ENCODE results near the gene CBFA2T2.
"Not testable (repeated sequence)": the region's sequence is repeated elsewhere in the genome, so short reads cannot be mapped to it uniquely, and the experiment has no call there.

The CBFA2T2 gene

GRCh38 chr20:33630507-33630906 lies 140.6 kb downstream of the CBFA2T2 start:
- intact Hi-C loops (cut with DNase I; ENCODE audit: low total_unique reads), result no loop called here
- Histone ChIP-seq H3K4me3 (no peak overlapping the region), H3K36me3 (peaks cover 37 to 79% (median 73%) of the 10 kb centered on the region in 3 donors), H3K4me1 (no peaks in the 10 kb centered on the region), H3K27ac (no peak overlapping the region), H3K9me3 (no peaks in the 10 kb centered on the region), H3K27me3 (no peaks in the 10 kb centered on the region)
- TF ChIP-seq CTCF (IDR thresholded peaks at IDR 0.05), result no peak
- no peak for DNase-seq

- intact Hi-C loops (cut with DNase I; ENCODE audit: low total_unique reads); H3K27me3 ChIP-seq; H3K27ac ChIP-seq; H3K4me3 ChIP-seq; DNase-seq; H3K9me3 ChIP-seq; H3K4me1 ChIP-seq: not testable (repeated sequence)
- peaks cover 38 to 76% (median 64%) of the 10 kb centered on the region in 3 donors for H3K36me3 ChIP-seq
Observed at GRCh38 chr20:33631910-33632309, 142.0 kb downstream of the CBFA2T2 start.

GRCh38 chr20:33635341-33635740 lies 145.4 kb downstream of the CBFA2T2 start:
- TF ChIP-seq CTCF (IDR thresholded peaks at IDR 0.05), result no peak
- intact Hi-C loops (cut with DNase I; ENCODE audit: low total_unique reads), result no loop called here
- no peak overlapping the region for H3K4me3 ChIP-seq
- H3K36me3 ChIP-seq, result peaks cover 46 to 78% (median 67%) of the 10 kb centered on the region in 3 donors
- H3K9me3 ChIP-seq, result no peaks in the 10 kb centered on the region
- no peaks in the 10 kb centered on the region for H3K4me1 ChIP-seq
- no peak overlapping the region for H3K27ac ChIP-seq
- H3K27me3 ChIP-seq, result no peaks in the 10 kb centered on the region
- no peak for DNase-seq

GRCh38 chr20:33636776-33637175 lies 146.9 kb downstream of the CBFA2T2 start:
- Histone ChIP-seq H3K36me3 (peaks cover 51 to 81% (median 61%) of the 10 kb centered on the region in 3 donors), H3K27me3 (no peaks in the 10 kb centered on the region), H3K9me3 (no peaks in the 10 kb centered on the region), H3K27ac (no peak overlapping the region), H3K4me3 (no peak overlapping the region), H3K4me1 (no peaks in the 10 kb centered on the region)
- TF ChIP-seq CTCF (IDR thresholded peaks at IDR 0.05), result no peak
- intact Hi-C loops (cut with DNase I; ENCODE audit: low total_unique reads), result no loop called here
- DNase-seq, result no peak

GRCh38 chr20:33640287-33640686 lies 150.4 kb downstream of the CBFA2T2 start:
- TF ChIP-seq CTCF (IDR thresholded peaks at IDR 0.05), result no peak
- Histone ChIP-seq H3K4me1 (no peaks in the 10 kb centered on the region), H3K36me3 (peaks cover 53 to 93% (median 59%) of the 10 kb centered on the region in 3 donors), H3K27ac (no peak overlapping the region), H3K9me3 (no peaks in the 10 kb centered on the region), H3K27me3 (no peaks in the 10 kb centered on the region), H3K4me3 (no peak overlapping the region)
- DNase-seq, result no peak
- intact Hi-C loops (cut with DNase I; ENCODE audit: low total_unique reads), result no loop called here

- H3K4me3 ChIP-seq, result no peak overlapping the region
- no peak overlapping the region for H3K27ac ChIP-seq
- intact Hi-C loops (cut with DNase I; ENCODE audit: low total_unique reads), result no loop called here
- H3K27me3 ChIP-seq, result no peaks in the 10 kb centered on the region
- H3K9me3 ChIP-seq, result no peaks in the 10 kb centered on the region
- H3K4me1 ChIP-seq, result peaks cover 0 to 34% (median 27%) of the 10 kb centered on the region in 4 donors
- no peak for DNase-seq
- peaks cover 28 to 63% (median 35%) of the 10 kb centered on the region in 3 donors for H3K36me3 ChIP-seq
- no peak for TF ChIP-seq CTCF (IDR thresholded peaks at IDR 0.05)
Observed at GRCh38 chr20:33644313-33645071, 154.6 kb downstream of the CBFA2T2 start.

All from tibial artery (tissue), 4 donors.